ENCODE data around the gene DDR1. TPM values are rescaled to one million over a fixed set of nuclear protein-coding genes. Genes with fewer than 3 reads are reported as not detected.

Gene DDR1
- total RNA-seq, 4 donors from 2014 or later = 9.9 to 77.3 (median 48.7) TPM

GRCh38 chr6:30887901-30888815 lies 3.8 kb downstream of the DDR1 start:
- TF ChIP-seq CTCF (IDR thresholded peaks at IDR 0.05) = no peak

GRCh38 chr6:30888816-30889495 lies 4.6 kb downstream of the DDR1 start:
- DNase-seq (ENCODE audit: low spot score) (no peak), ATAC-seq (ENCODE audit: low FRiP score) (no peak)
- no peak for TF ChIP-seq CTCF (IDR thresholded peaks at IDR 0.05)

More at GRCh38 chr6:30887901-30888815, 3.8 kb downstream of the DDR1 start:
- DNase-seq (ENCODE audit: low spot score) (no peak), ATAC-seq (ENCODE audit: low FRiP score) (no peak)

- no peak for TF ChIP-seq CTCF (IDR thresholded peaks at IDR 0.05)
- ATAC-seq (ENCODE audit: low FRiP score) = no peak
- no peak for DNase-seq (ENCODE audit: low spot score)
Measured at GRCh38 chr6:30889496-30889885, 5.2 kb downstream of the DDR1 start.

- DNase-seq (ENCODE audit: low spot score) (no peak), ATAC-seq (ENCODE audit: low FRiP score) (no peak)
- TF ChIP-seq CTCF (IDR thresholded peaks at IDR 0.05) = no peak
Measured at GRCh38 chr6:30889921-30890645, 5.8 kb downstream of the DDR1 start.

GRCh38 chr6:30890646-30891449 lies 6.5 kb downstream of the DDR1 start:
- ATAC-seq (ENCODE audit: low FRiP score) (no peak), DNase-seq (ENCODE audit: low spot score) (no peak)
- TF ChIP-seq CTCF (IDR thresholded peaks at IDR 0.05) = no peak

- no peak for TF ChIP-seq CTCF (IDR thresholded peaks at IDR 0.05)
- ATAC-seq (ENCODE audit: low FRiP score) = no peak
- DNase-seq (ENCODE audit: low spot score) = no peak
Measured at GRCh38 chr6:30891450-30891723, 7.1 kb downstream of the DDR1 start.
